Gastrocnemius medialis (tissue), 4 donors: Measurements from ENCODE around the gene LRRC75B. TPM values are rescaled to one million over a fixed set of nuclear protein-coding genes. Genes with fewer than 3 reads are reported as not detected.
"Not testable (repeated sequence)": the region's sequence is repeated elsewhere in the genome, so short reads cannot be mapped to it uniquely, and the experiment has no call there.

ENCODE experiments used
- ATAC-seq, 2 donors: fragments of 150-250 bp; one replicate each; pipeline ENCODE4 v1.9.1; 2016
- DNase-seq, 2 donors: peaks; one replicate each; pipeline ENCODE4 v3.0.0-alpha.2; 2019
- H3K27ac ChIP-seq, 4 donors: fragments of 200-600 bp; sonication (generic); 1 replicate in 1 of 4; 2 replicates in 3 of 4; pipeline ENCODE4 v1.5.1; 2016 to 2018; ENCODE audit warnings: mild to moderate bottlenecking in 2 of 4, moderate library complexity in 1 of 4
- H3K27me3 ChIP-seq, 3 donors: fragments of 200-600 bp; sonication (generic) in 2 of 3; 1 replicate in 1 of 3; 2 replicates in 2 of 3; pipeline versions ENCODE4 v1.5.1 to v1.6.0; 2016 to 2019; ENCODE audit warnings: mild to moderate bottlenecking in 1 of 3, moderate library complexity in 1 of 3
- H3K36me3 ChIP-seq, 2 donors: fragments of 200-600 bp; sonication (generic) in 1 of 2; one replicate each; pipeline ENCODE4 v1.5.1; 2017 to 2018
- H3K4me1 ChIP-seq, 2 donors: fragments of 200-600 bp; sonication (generic) in 1 of 2; one replicate each; pipeline ENCODE4 v1.5.1; 2016 to 2017; ENCODE audit warnings: mild to moderate bottlenecking in 2 of 2
- H3K4me3 ChIP-seq, 4 donors: fragments of 200-600 bp; sonication (generic) in 3 of 4; 1 replicate in 1 of 4; 2 replicates in 3 of 4; pipeline ENCODE4 v1.5.1; 2016 to 2019; ENCODE audit warnings: mild to moderate bottlenecking in 2 of 4
- H3K9me3 ChIP-seq, 3 donors: fragments of 200-600 bp; sonication (generic) in 2 of 3; 1 replicate in 1 of 3; 2 replicates in 2 of 3; pipeline ENCODE4 v1.5.1; 2016 to 2019
- POLR2A ChIP-seq, 2 donors: fragments of 450-650 bp; IDR thresholded peaks; one replicate each; pipeline ENCODE4 v1.6.1; 2017; ENCODE audit warnings: antibody characterized with exemption in 2 of 2, mild to moderate bottlenecking in 2 of 2, moderate library complexity in 2 of 2
- in situ Hi-C, 4 donors: fragments of 200-750 bp; cut with MboI; loops; one replicate each; pipeline versions ENCODE4 v1.15.0 to v1.8.0; 2017; ENCODE audit warnings: low sequenced_read_pairs in 4 of 4
- intact Hi-C: fragments of 100-400 bp; cut with DNase I; formaldehyde crosslinking; loops from one replicate; pipeline ENCODE4 v1.15.1; 2023; ENCODE audit warnings: low total_unique reads
- total RNA-seq, 4 donors: library from RNA; depleted of rRNA; stranded (reverse); fragments of >200 nt; gene quantifications; one replicate each; pipeline versions ENCODE4 v1.1.0 to v1.2.3, GENCODE V29; 2016
- TF ChIP-seq, protein P1 (sequence below), 5 experiments: fragments of 450-650 bp in 3 of 5; fragments of 200-600 bp in 2 of 5; sonication (generic) in 2 of 5; IDR thresholded peaks in 4 of 5; conservative IDR thresholded peaks in 1 of 5; 1 replicate in 4 of 5; 2 replicates in 1 of 5; pipeline ENCODE4 v1.5.1; 2016 to 2019; ENCODE audit warnings: antibody characterized with exemption in 5 of 5, mild to moderate bottlenecking in 3 of 5, moderate library complexity in 3 of 5

LRRC75B gene
- total RNA-seq, 4 donors from 2014 or later, result 1.9 to 3.4 (median 2.8) TPM

GRCh38 chr22:24595863-24596262 is 3.0 kb upstream of the LRRC75B start:
- no peak for TF ChIP-seq POLR2A (IDR thresholded peaks at IDR 0.05)
- TF ChIP-seq, protein P1, sequence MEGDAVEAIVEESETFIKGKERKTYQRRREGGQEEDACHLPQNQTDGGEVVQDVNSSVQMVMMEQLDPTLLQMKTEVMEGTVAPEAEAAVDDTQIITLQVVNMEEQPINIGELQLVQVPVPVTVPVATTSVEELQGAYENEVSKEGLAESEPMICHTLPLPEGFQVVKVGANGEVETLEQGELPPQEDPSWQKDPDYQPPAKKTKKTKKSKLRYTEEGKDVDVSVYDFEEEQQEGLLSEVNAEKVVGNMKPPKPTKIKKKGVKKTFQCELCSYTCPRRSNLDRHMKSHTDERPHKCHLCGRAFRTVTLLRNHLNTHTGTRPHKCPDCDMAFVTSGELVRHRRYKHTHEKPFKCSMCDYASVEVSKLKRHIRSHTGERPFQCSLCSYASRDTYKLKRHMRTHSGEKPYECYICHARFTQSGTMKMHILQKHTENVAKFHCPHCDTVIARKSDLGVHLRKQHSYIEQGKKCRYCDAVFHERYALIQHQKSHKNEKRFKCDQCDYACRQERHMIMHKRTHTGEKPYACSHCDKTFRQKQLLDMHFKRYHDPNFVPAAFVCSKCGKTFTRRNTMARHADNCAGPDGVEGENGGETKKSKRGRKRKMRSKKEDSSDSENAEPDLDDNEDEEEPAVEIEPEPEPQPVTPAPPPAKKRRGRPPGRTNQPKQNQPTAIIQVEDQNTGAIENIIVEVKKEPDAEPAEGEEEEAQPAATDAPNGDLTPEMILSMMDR (IDR thresholded peaks at IDR 0.05 in 4 of 5, conservative IDR thresholded peaks at IDR 0.05 in 1 of 5), result no peak

DNA sequence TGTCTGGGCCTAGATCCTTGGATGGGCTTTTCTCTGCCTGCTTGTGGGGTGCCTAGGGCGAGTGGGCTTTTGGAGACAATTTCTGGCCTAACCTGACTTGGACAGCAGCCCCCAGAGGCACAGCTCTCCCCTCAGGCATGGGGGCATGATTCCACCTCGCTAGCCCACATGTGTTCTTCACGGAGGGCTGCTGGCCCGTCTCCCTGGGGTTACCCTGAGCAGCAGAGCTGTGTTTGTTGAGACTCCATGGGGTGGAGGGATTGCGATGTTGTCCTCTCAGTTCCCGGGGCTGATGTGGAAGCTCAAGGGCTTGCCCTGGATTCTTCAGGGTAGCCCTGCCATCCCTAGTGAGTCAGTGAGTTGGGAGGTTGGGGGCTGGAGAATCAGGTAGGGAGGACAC is 2.4 kb upstream of the LRRC75B start:
- H3K9me3 ChIP-seq, result no peaks in the 10 kb centered on the region
- H3K27ac ChIP-seq, result no peak overlapping the region
- TF ChIP-seq, protein P1 (IDR thresholded peaks at IDR 0.05 in 4 of 5, conservative IDR thresholded peaks at IDR 0.05 in 1 of 5), result no peak
- no peak for TF ChIP-seq POLR2A (IDR thresholded peaks at IDR 0.05)
- no peaks in the 10 kb centered on the region for H3K4me1 ChIP-seq
- ATAC-seq, result no peak
- H3K36me3 ChIP-seq, result no peaks in the 10 kb centered on the region
- DNase-seq, result no peak
- no peaks in the 10 kb centered on the region for H3K27me3 ChIP-seq
- intact Hi-C loops, result no loop called here
- H3K4me3 ChIP-seq, result no peak overlapping the region
- in situ Hi-C loops, result no loop called here

More at GRCh38 chr22:24595863-24596262, 3.0 kb upstream of the LRRC75B start:
- no peak for DNase-seq
- in situ Hi-C loops, result no loop called here
- H3K4me1 ChIP-seq, result no peaks in the 10 kb centered on the region
- intact Hi-C loops, result no loop called here
- H3K36me3 ChIP-seq, result no peaks in the 10 kb centered on the region
- no peaks in the 10 kb centered on the region for H3K27me3 ChIP-seq
- no peaks in the 10 kb centered on the region for H3K9me3 ChIP-seq
- H3K4me3 ChIP-seq, result no peak overlapping the region
- no peak overlapping the region for H3K27ac ChIP-seq
- ATAC-seq, result no peak

GRCh38 chr22:24594569-24595120 is 1.8 kb upstream of the LRRC75B start:
- TF ChIP-seq, protein P1 (IDR thresholded peaks at IDR 0.05 in 4 of 5, conservative IDR thresholded peaks at IDR 0.05 in 1 of 5), result no peak
- TF ChIP-seq POLR2A (IDR thresholded peaks at IDR 0.05), result no peak
- no peaks in the 10 kb centered on the region for H3K4me1 ChIP-seq
- intact Hi-C loops (no loop called here), in situ Hi-C loops (no loop called here)
- H3K27me3 ChIP-seq, result no peaks in the 10 kb centered on the region
- ATAC-seq, result no peak
- no peak overlapping the region for H3K27ac ChIP-seq
- no peaks in the 10 kb centered on the region for H3K36me3 ChIP-seq
- no peaks in the 10 kb centered on the region for H3K9me3 ChIP-seq
- no peak for DNase-seq
- H3K4me3 ChIP-seq, result no peak overlapping the region

- no peak for TF ChIP-seq POLR2A (IDR thresholded peaks at IDR 0.05)
- TF ChIP-seq, protein P1 (IDR thresholded peaks at IDR 0.05 in 4 of 5, conservative IDR thresholded peaks at IDR 0.05 in 1 of 5), result no peak
- no peaks in the 10 kb centered on the region for H3K4me1 ChIP-seq
- H3K9me3 ChIP-seq, result no peaks in the 10 kb centered on the region
- DNase-seq (no peak), ATAC-seq (no peak)
- no peak overlapping the region for H3K4me3 ChIP-seq
- H3K27me3 ChIP-seq, result no peaks in the 10 kb centered on the region
- H3K36me3 ChIP-seq, result no peaks in the 10 kb centered on the region
- intact Hi-C loops, result loop anchor here (1.0 kb wide), 1 partner anchor 39 kb away; the partner anchor contains the start of genes GUCD1 and SNRPD3
- in situ Hi-C loops, result no loop called here
- H3K27ac ChIP-seq, result no peak overlapping the region
These were observed 1.1 kb upstream of the LRRC75B start for GRCh38 chr22:24593836-24594568.

DNA sequence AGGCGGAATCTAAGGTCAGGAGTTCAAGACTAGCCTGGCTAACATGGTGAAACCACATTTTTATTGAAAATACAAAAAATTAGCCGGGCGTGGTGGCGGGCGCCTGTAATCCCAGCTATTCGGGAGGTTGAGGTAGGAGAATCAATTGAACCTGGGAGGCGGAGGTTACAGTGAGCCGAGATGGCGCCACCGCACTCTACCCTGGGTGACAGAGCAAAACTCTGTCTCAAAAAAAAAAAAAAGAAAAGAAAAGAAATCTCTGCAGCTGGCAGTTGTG is 624 bp upstream of the LRRC75B start:
- H3K36me3 ChIP-seq, in situ Hi-C loops, H3K9me3 ChIP-seq, H3K4me1 ChIP-seq, ATAC-seq, DNase-seq, H3K27me3 ChIP-seq: not testable (repeated sequence)
- intact Hi-C loops, result loop anchor here (1.0 kb wide), 1 partner anchor 38 kb away; the partner anchor contains the start of genes GUCD1 and SNRPD3
- Histone ChIP-seq H3K27ac (peak overlapping the region; percentile 31 to 64 (median 56)), H3K4me3 (peak overlapping the region; percentile 48 to 63 (median 58))
